Measurements from ENCODE around the gene REXO5. TPM values are rescaled to one million over a fixed set of nuclear protein-coding genes. Genes with fewer than 3 reads are reported as not detected.
"Not testable (repeated sequence)": the region's sequence is repeated elsewhere in the genome, so short reads cannot be mapped to it uniquely, and the experiment has no call there.

REXO5 gene
- 1 to 10 TPM; 1.4 to 1.5 TPM for polyA plus RNA-seq

- H3K4me1 ChIP-seq (ENCODE audit: control insufficient read depth in 2 of 2, insufficient read depth in 2 of 2, low read length in 1 of 2), result peaks cover 0 to 2% of the 10 kb centered on the region in 2 donors
- no peaks in the 10 kb centered on the region for H3K36me3 ChIP-seq (ENCODE audit: control insufficient read depth in 2 of 2, insufficient read depth in 2 of 2, low read length in 1 of 2)
- no peaks in the 10 kb centered on the region for H3K27me3 ChIP-seq (ENCODE audit: control insufficient read depth in 1 of 2, insufficient read depth in 2 of 2, low read length in 2 of 2)
- peak within 1 kb of the TSS; percentile 91 for H3K27ac ChIP-seq (ENCODE audit: low read depth in 2 of 2, low read length in 1 of 2)
- 0% methylated on average over 70 to 74 of the region's 74 CpGs for WGBS, 2 donors
- no peaks in the 10 kb centered on the region for H3K9me3 ChIP-seq (ENCODE audit: control insufficient read depth in 2 of 2, insufficient read depth in 1 of 2, low read depth in 1 of 2, low read length in 1 of 2)
- H3K4me3 ChIP-seq (ENCODE audit: low read depth in 1 of 2, low read length in 2 of 2), result peak within 1 kb of the TSS; percentile 92 to 98
These were observed at the start of gene REXO5, which contains the start of gene ERI2 for GRCh38 chr16:20806168-20807050. REXO5 (plus strand) TSS chr16:20806527; CDS start chr16:20806954, 427 bp downstream. ERI2 (minus strand) TSS chr16:20806472; CDS start chr16:20806430, 42 bp downstream.

- Histone ChIP-seq H3K36me3 (ENCODE audit: control insufficient read depth in 2 of 2, insufficient read depth in 2 of 2, low read length in 1 of 2) (no peaks in the 10 kb centered on the region), H3K9me3 (ENCODE audit: control insufficient read depth in 2 of 2, insufficient read depth in 1 of 2, low read depth in 1 of 2, low read length in 1 of 2) (no peaks in the 10 kb centered on the region), H3K27me3 (ENCODE audit: control insufficient read depth in 1 of 2, insufficient read depth in 2 of 2, low read length in 2 of 2) (no peaks in the 10 kb centered on the region), H3K4me1 (ENCODE audit: control insufficient read depth in 2 of 2, insufficient read depth in 2 of 2, low read length in 1 of 2) (no peaks in the 10 kb centered on the region), H3K27ac (ENCODE audit: low read depth in 2 of 2, low read length in 1 of 2) (no peak overlapping the region), H3K4me3 (ENCODE audit: low read depth in 1 of 2, low read length in 2 of 2) (no peak overlapping the region)
- 76% methylated on average over 2 of the region's 2 CpGs for WGBS, 2 donors
These were observed 46.0 kb upstream of the REXO5 start for GRCh38 chr16:20760346-20760745.

GRCh38 chr16:20761175-20761574, 45.2 kb upstream of the REXO5 start:
- H3K36me3 ChIP-seq (ENCODE audit: control insufficient read depth in 2 of 2, insufficient read depth in 2 of 2, low read length in 1 of 2), result no peaks in the 10 kb centered on the region
- no peaks in the 10 kb centered on the region for H3K4me1 ChIP-seq (ENCODE audit: control insufficient read depth in 2 of 2, insufficient read depth in 2 of 2, low read length in 1 of 2)
- no peaks in the 10 kb centered on the region for H3K9me3 ChIP-seq (ENCODE audit: control insufficient read depth in 2 of 2, insufficient read depth in 1 of 2, low read depth in 1 of 2, low read length in 1 of 2)
- H3K27me3 ChIP-seq (ENCODE audit: control insufficient read depth in 1 of 2, insufficient read depth in 2 of 2, low read length in 2 of 2), result no peaks in the 10 kb centered on the region
- H3K4me3 ChIP-seq (ENCODE audit: low read depth in 1 of 2, low read length in 2 of 2), result no peak overlapping the region
- WGBS, 2 donors, result 85 to 92% methylated on average over 1 of the region's 1 CpG
- H3K27ac ChIP-seq (ENCODE audit: low read depth in 2 of 2, low read length in 1 of 2), result no peak overlapping the region

- WGBS, 2 donors, result 88 to 91% methylated on average over 3 of the region's 3 CpGs
- Histone ChIP-seq H3K27me3 (ENCODE audit: control insufficient read depth in 1 of 2, insufficient read depth in 2 of 2, low read length in 2 of 2) (no peaks in the 10 kb centered on the region), H3K4me1 (ENCODE audit: control insufficient read depth in 2 of 2, insufficient read depth in 2 of 2, low read length in 1 of 2) (no peaks in the 10 kb centered on the region), H3K4me3 (ENCODE audit: low read depth in 1 of 2, low read length in 2 of 2) (no peak overlapping the region), H3K36me3 (ENCODE audit: control insufficient read depth in 2 of 2, insufficient read depth in 2 of 2, low read length in 1 of 2) (no peaks in the 10 kb centered on the region), H3K9me3 (ENCODE audit: control insufficient read depth in 2 of 2, insufficient read depth in 1 of 2, low read depth in 1 of 2, low read length in 1 of 2) (no peaks in the 10 kb centered on the region), H3K27ac (ENCODE audit: low read depth in 2 of 2, low read length in 1 of 2) (no peak overlapping the region)
These were observed 43.8 kb upstream of the REXO5 start for GRCh38 chr16:20762404-20763123.

- H3K36me3 ChIP-seq (ENCODE audit: control insufficient read depth in 2 of 2, insufficient read depth in 2 of 2, low read length in 1 of 2), result no peaks in the 10 kb centered on the region
- peak within 1 kb of the TSS; percentile 38 to 68 for H3K4me3 ChIP-seq (ENCODE audit: low read depth in 1 of 2, low read length in 2 of 2)
- H3K4me1 ChIP-seq (ENCODE audit: control insufficient read depth in 2 of 2, insufficient read depth in 2 of 2, low read length in 1 of 2), result no peaks in the 10 kb centered on the region
- peak within 1 kb of the TSS; percentile 62 to 81 for H3K27ac ChIP-seq (ENCODE audit: low read depth in 2 of 2, low read length in 1 of 2)
- WGBS, 2 donors, result 7 to 8% methylated on average over 10 of the region's 10 CpGs
- no peaks in the 10 kb centered on the region for H3K27me3 ChIP-seq (ENCODE audit: control insufficient read depth in 1 of 2, insufficient read depth in 2 of 2, low read length in 2 of 2)
- H3K9me3 ChIP-seq (ENCODE audit: control insufficient read depth in 2 of 2, insufficient read depth in 1 of 2, low read depth in 1 of 2, low read length in 1 of 2), result no peaks in the 10 kb centered on the region
These were observed 42.7 kb upstream of the REXO5 start, which contains the start of gene ACSM3 for GRCh38 chr16:20763461-20764232. ACSM3 (plus strand) TSS chr16:20764014; CDS start chr16:20770035, 6,021 bp downstream.

GRCh38 chr16:20764448-20764847, 41.9 kb upstream of the REXO5 start:
- H3K9me3 ChIP-seq (ENCODE audit: control insufficient read depth in 2 of 2, insufficient read depth in 1 of 2, low read depth in 1 of 2, low read length in 1 of 2); H3K27ac ChIP-seq (ENCODE audit: low read depth in 2 of 2, low read length in 1 of 2); H3K36me3 ChIP-seq (ENCODE audit: control insufficient read depth in 2 of 2, insufficient read depth in 2 of 2, low read length in 1 of 2); H3K27me3 ChIP-seq (ENCODE audit: control insufficient read depth in 1 of 2, insufficient read depth in 2 of 2, low read length in 2 of 2); H3K4me1 ChIP-seq (ENCODE audit: control insufficient read depth in 2 of 2, insufficient read depth in 2 of 2, low read length in 1 of 2); H3K4me3 ChIP-seq (ENCODE audit: low read depth in 1 of 2, low read length in 2 of 2): not testable (repeated sequence)
- 55 to 76% methylated on average over 1 of the region's 1 CpG for WGBS, 2 donors

GRCh38 chr16:20765732-20766131, 40.6 kb upstream of the REXO5 start:
- 87 to 92% methylated on average over 2 of the region's 2 CpGs for WGBS, 2 donors
- Histone ChIP-seq H3K4me1 (ENCODE audit: control insufficient read depth in 2 of 2, insufficient read depth in 2 of 2, low read length in 1 of 2) (no peaks in the 10 kb centered on the region), H3K27ac (ENCODE audit: low read depth in 2 of 2, low read length in 1 of 2) (no peak overlapping the region), H3K9me3 (ENCODE audit: control insufficient read depth in 2 of 2, insufficient read depth in 1 of 2, low read depth in 1 of 2, low read length in 1 of 2) (no peaks in the 10 kb centered on the region), H3K27me3 (ENCODE audit: control insufficient read depth in 1 of 2, insufficient read depth in 2 of 2, low read length in 2 of 2) (no peaks in the 10 kb centered on the region), H3K4me3 (ENCODE audit: low read depth in 1 of 2, low read length in 2 of 2) (no peak overlapping the region), H3K36me3 (ENCODE audit: control insufficient read depth in 2 of 2, insufficient read depth in 2 of 2, low read length in 1 of 2) (no peaks in the 10 kb centered on the region)

- WGBS, 2 donors, result 90 to 91% methylated on average over 5 of the region's 5 CpGs
- no peaks in the 10 kb centered on the region for H3K4me1 ChIP-seq (ENCODE audit: control insufficient read depth in 2 of 2, insufficient read depth in 2 of 2, low read length in 1 of 2)
- no peak overlapping the region for H3K27ac ChIP-seq (ENCODE audit: low read depth in 2 of 2, low read length in 1 of 2)
- H3K27me3 ChIP-seq (ENCODE audit: control insufficient read depth in 1 of 2, insufficient read depth in 2 of 2, low read length in 2 of 2), result no peaks in the 10 kb centered on the region
- H3K4me3 ChIP-seq (ENCODE audit: low read depth in 1 of 2, low read length in 2 of 2), result no peak overlapping the region
- H3K9me3 ChIP-seq (ENCODE audit: control insufficient read depth in 2 of 2, insufficient read depth in 1 of 2, low read depth in 1 of 2, low read length in 1 of 2), result no peaks in the 10 kb centered on the region
- H3K36me3 ChIP-seq (ENCODE audit: control insufficient read depth in 2 of 2, insufficient read depth in 2 of 2, low read length in 1 of 2), result no peaks in the 10 kb centered on the region
These were observed 40.0 kb upstream of the REXO5 start for GRCh38 chr16:20766294-20766693.

GRCh38 chr16:20767577-20767976, 38.8 kb upstream of the REXO5 start:
- no peaks in the 10 kb centered on the region for H3K4me1 ChIP-seq (ENCODE audit: control insufficient read depth in 2 of 2, insufficient read depth in 2 of 2, low read length in 1 of 2)
- H3K27ac ChIP-seq (ENCODE audit: low read depth in 2 of 2, low read length in 1 of 2), result no peak overlapping the region
- no peaks in the 10 kb centered on the region for H3K27me3 ChIP-seq (ENCODE audit: control insufficient read depth in 1 of 2, insufficient read depth in 2 of 2, low read length in 2 of 2)
- no peaks in the 10 kb centered on the region for H3K9me3 ChIP-seq (ENCODE audit: control insufficient read depth in 2 of 2, insufficient read depth in 1 of 2, low read depth in 1 of 2, low read length in 1 of 2)
- no peaks in the 10 kb centered on the region for H3K36me3 ChIP-seq (ENCODE audit: control insufficient read depth in 2 of 2, insufficient read depth in 2 of 2, low read length in 1 of 2)
- no peak overlapping the region for H3K4me3 ChIP-seq (ENCODE audit: low read depth in 1 of 2, low read length in 2 of 2)

All from esophagus (tissue), 2 donors.